IPS-18a (cell line): ENCODE data around the gene KAZALD1.

Source experiments
- H3K27ac ChIP-seq: one replicate; pipeline ENCODE4 v1.5.1; 2013; ENCODE audit warnings: low read length
- H3K27me3 ChIP-seq: one replicate; pipeline ENCODE4 v1.6.1; 2013; ENCODE audit warnings: mild to moderate bottlenecking, low read length; ENCODE audit not compliant: control insufficient read depth, insufficient read depth
- H3K36me3 ChIP-seq: one replicate; pipeline ENCODE4 v1.6.1; 2013; ENCODE audit warnings: low read depth, low read length; ENCODE audit not compliant: control insufficient read depth
- H3K4me1 ChIP-seq: one replicate; pipeline ENCODE4 v1.6.1; 2013; ENCODE audit warnings: low read depth, low read length; ENCODE audit not compliant: control insufficient read depth
- H3K4me3 ChIP-seq: one replicate; pipeline ENCODE4 v1.5.1; 2013; ENCODE audit warnings: low read length
- H3K9ac ChIP-seq: one replicate; pipeline ENCODE4 v1.6.1; 2013; ENCODE audit warnings: mild to moderate bottlenecking, low read length, moderate library complexity
- H3K9me3 ChIP-seq: one replicate; pipeline ENCODE4 v1.6.1; 2013; ENCODE audit warnings: low read depth, low read length; ENCODE audit not compliant: control insufficient read depth

The KAZALD1 gene

DNA sequence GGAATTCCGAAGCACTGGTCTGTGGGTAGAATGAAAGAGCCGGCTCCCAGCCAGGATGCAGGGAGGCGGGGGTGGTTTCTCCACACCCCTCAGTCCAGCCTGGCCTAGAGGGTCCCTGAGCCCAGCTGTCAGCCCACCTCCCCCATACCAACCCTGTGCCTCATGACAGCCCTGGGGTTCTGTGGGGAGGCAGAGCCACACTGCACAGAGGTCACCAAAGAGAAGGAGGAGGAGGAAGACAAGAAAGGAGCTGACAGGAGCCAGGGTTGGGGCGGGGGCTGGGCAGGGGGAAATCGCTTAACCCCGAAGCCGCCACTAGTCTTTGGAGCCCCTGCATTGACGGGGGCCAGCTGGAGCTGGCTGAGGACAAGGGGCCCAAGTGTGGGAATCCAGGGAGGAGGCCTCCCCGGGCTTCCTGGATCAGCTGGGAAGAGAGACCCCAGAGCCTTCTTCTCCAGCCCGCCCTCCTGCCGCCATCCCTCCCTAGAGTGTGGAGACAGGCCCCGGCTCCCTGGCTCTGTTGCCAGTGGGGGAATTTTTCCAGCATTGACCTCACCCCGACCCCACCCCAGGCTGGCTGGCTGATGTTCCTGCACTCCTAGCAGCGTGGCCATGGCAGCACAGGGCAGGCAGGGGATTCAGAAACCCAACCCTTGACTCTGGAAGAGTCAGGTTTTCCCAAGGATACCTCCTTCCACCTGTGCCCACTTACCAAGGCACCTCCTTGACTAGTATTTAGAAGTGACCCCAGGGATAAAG is 32.5 kb downstream of the KAZALD1 start:
- Histone ChIP-seq H3K9ac (no peak overlapping the region), H3K27me3 (peaks cover 48% of the 10 kb centered on the region), H3K27ac (no peak overlapping the region), H3K4me3 (no peak overlapping the region), H3K9me3 (no peaks in the 10 kb centered on the region), H3K4me1 (peaks cover 4% of the 10 kb centered on the region), H3K36me3 (no peaks in the 10 kb centered on the region)

DNA sequence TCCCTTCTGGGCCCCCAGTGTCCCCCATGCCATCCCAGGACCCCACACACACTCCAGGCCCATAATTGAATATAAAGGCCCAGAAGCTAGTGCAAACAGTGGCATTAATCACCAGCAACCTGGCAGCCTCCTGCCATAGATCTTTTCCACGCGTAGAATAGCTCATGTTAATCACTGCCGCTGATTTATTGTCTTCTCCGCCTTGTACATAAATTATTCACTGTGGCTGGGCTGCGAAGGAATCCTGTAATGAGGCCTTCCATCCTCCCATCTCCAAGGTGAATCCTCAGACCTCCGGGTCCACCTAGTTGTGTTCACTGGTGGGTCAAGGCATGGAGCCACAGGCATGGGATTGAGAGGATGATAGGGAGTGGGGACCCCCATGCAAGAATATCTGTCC is 33.2 kb downstream of the KAZALD1 start:
- no peaks in the 10 kb centered on the region for H3K9me3 ChIP-seq
- no peak overlapping the region for H3K9ac ChIP-seq
- H3K4me1 ChIP-seq, result peaks cover 4% of the 10 kb centered on the region
- H3K27me3 ChIP-seq, result peaks cover 47% of the 10 kb centered on the region
- H3K36me3 ChIP-seq, result no peaks in the 10 kb centered on the region
- no peak overlapping the region for H3K4me3 ChIP-seq
- no peak overlapping the region for H3K27ac ChIP-seq

DNA sequence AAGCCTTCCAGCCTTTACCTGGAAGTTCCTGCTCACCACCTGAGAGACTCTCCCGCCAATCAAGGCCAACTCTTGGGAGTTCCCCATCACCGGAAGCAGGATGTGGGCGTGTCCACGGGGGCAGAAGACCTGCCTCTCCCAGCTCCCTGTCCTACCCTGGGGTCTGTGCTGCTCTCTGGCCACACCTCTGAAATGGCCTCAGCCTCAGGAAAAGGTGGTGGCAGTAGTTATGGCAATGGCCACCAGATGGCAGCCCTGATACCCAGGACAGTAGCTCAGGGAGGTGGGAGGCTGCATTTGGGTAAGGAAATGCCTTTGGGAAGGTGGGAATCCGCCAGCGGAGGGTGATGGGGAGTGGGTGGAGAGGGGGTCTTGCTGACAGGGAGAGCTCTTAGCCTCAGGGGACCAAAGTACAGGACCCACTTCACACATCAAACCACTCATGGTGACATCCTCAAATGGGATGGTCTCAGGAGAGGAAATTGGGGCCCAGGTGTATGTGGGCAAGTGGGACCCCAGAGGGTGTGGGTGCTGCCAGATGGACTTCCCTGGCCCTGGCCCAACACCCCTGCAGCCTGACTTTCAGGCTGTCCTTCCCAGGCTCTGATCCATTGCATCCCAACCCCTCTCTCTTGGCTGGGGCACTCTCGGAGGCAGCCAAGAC is 33.9 kb downstream of the KAZALD1 start:
- no peak overlapping the region for H3K27ac ChIP-seq
- H3K36me3 ChIP-seq, result no peaks in the 10 kb centered on the region
- H3K9me3 ChIP-seq, result no peaks in the 10 kb centered on the region
- H3K4me3 ChIP-seq, result no peak overlapping the region
- peaks cover 4% of the 10 kb centered on the region for H3K4me1 ChIP-seq
- no peak overlapping the region for H3K9ac ChIP-seq
- H3K27me3 ChIP-seq, result peaks cover 45% of the 10 kb centered on the region

DNA sequence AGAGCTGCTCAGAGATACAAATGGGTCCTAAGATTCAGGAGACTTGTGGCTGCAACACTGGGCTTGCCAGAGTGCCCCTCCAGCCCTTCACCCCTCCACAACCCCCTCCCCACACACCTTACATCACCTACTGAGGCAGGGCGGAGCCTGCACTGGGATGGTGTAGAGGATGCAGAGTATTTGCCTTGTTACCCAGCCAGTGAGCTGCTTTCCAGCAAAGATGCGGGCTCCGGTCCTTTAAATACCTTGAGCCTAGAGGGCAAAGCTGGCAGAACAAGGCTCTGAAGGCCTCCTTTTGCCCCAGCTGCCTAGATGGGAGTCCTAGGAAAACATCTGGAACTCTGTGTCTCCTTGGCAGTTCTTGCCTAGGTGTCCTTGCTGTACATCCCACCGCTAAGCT is 34.6 kb downstream of the KAZALD1 start:
- peaks cover 44% of the 10 kb centered on the region for H3K27me3 ChIP-seq
- H3K27ac ChIP-seq, result no peak overlapping the region
- no peaks in the 10 kb centered on the region for H3K9me3 ChIP-seq
- H3K4me1 ChIP-seq, result peaks cover 4% of the 10 kb centered on the region
- no peak overlapping the region for H3K4me3 ChIP-seq
- no peak overlapping the region for H3K9ac ChIP-seq
- no peaks in the 10 kb centered on the region for H3K36me3 ChIP-seq

DNA sequence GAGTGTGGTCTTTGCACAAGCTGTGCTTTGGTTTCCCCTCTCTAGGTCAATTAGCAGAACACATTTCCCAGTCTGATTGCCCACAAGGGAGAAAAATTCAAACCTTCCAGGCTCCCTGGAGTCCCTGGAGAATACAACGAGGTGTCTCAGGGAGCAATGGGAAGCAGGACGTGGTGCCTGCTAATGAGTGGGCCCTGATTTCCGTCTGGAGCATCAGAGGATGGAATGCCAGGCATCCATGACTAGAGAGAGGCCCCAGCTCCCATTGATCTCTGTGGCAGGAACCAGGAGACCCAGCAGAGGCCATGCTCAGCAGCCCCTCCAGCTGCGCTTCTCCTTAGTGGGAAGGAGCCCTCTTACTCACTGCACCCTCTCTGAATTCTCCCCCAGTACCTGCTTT is 36.1 kb downstream of the KAZALD1 start:
- Histone ChIP-seq H3K4me3 (no peak overlapping the region), H3K9me3 (no peaks in the 10 kb centered on the region), H3K27ac (no peak overlapping the region), H3K36me3 (no peaks in the 10 kb centered on the region), H3K9ac (no peak overlapping the region), H3K4me1 (peaks cover 4% of the 10 kb centered on the region), H3K27me3 (peaks cover 52% of the 10 kb centered on the region)

DNA sequence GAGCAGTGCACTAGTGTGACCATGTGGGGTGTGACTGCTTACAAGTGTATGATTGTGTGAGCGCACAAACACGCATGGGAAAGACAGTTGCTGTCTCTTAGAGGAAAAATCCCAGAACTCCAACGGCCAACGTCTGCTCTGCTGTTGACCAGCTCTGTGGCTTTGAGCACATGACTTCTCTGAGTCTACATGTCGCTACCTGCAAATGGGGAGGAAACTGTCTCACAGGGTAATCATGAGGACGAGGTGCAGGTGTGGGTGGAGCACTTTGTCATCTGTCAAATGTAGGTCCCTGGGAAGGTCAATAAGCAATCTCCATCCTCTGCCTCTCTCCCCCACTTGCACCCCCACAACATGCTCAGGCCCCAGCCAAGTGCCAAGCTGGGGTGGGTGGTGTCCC is 38.1 kb downstream of the KAZALD1 start:
- Histone ChIP-seq H3K9me3 (no peaks in the 10 kb centered on the region), H3K4me3 (no peak overlapping the region), H3K36me3 (no peaks in the 10 kb centered on the region), H3K9ac (no peak overlapping the region), H3K27ac (no peak overlapping the region), H3K27me3 (peaks cover 43% of the 10 kb centered on the region), H3K4me1 (peaks cover 4% of the 10 kb centered on the region)

DNA sequence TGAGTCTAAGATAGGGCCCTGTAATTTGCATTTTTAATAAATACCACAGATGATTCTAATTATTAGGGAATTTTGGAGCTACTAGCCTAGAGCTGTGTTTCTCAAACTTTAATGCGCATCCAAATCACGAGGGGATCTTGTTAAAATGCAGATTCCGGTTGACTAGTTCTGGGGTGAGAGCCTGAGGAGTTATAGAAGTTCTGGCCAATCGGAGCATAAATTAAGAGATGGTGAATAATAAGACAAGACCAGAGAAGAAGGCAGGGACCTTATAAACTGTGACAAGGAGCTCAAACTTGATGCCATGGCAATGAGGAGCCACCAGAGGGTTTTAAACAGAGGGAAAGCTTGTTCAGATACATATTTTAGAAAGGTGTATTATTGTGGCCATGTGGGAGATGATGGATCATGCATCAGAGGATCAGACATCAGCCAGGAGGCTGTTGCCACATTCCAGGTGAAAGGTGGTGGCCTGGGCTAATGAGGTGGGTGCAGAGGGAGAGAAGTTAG is 39.6 kb downstream of the KAZALD1 start:
- no peaks in the 10 kb centered on the region for H3K4me1 ChIP-seq
- no peaks in the 10 kb centered on the region for H3K9me3 ChIP-seq
- no peak overlapping the region for H3K4me3 ChIP-seq
- no peak overlapping the region for H3K9ac ChIP-seq
- no peak overlapping the region for H3K27ac ChIP-seq
- no peaks in the 10 kb centered on the region for H3K36me3 ChIP-seq
- H3K27me3 ChIP-seq, result peaks cover 37% of the 10 kb centered on the region

GRCh38 chr10:101103430-101103829 is 41.6 kb downstream of the KAZALD1 start:
- H3K9me3 ChIP-seq, result no peaks in the 10 kb centered on the region
- H3K9ac ChIP-seq, result no peak overlapping the region
- peaks cover 32% of the 10 kb centered on the region for H3K27me3 ChIP-seq
- H3K4me1 ChIP-seq, result no peaks in the 10 kb centered on the region
- H3K4me3 ChIP-seq, result no peak overlapping the region
- H3K27ac ChIP-seq, result no peak overlapping the region
- H3K36me3 ChIP-seq, result no peaks in the 10 kb centered on the region

DNA sequence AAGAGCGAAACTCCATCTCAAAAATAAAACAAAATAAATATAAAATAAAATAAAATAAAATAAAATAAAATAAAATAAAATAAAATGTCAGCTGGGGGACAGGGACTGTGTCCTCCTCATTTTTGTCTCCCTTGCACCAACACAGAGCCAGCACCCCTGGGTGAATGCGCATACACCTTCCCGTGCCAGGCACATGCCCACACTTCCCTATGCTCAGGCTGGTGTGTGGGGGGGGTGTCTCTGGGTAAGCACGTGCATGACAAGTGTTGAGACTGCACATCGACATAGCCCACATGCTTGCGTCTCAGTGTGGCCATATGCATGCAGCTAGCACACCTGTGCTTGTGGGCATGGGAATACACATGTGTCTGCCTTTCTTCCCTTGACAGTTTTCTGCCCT is 44.6 kb downstream of the KAZALD1 start:
- no peaks in the 10 kb centered on the region for H3K36me3 ChIP-seq
- H3K9ac ChIP-seq, result no peak overlapping the region
- no peaks in the 10 kb centered on the region for H3K9me3 ChIP-seq
- H3K27ac ChIP-seq, result no peak overlapping the region
- no peak overlapping the region for H3K4me3 ChIP-seq
- no peaks in the 10 kb centered on the region for H3K4me1 ChIP-seq
- H3K27me3 ChIP-seq, result peaks cover 18% of the 10 kb centered on the region

DNA sequence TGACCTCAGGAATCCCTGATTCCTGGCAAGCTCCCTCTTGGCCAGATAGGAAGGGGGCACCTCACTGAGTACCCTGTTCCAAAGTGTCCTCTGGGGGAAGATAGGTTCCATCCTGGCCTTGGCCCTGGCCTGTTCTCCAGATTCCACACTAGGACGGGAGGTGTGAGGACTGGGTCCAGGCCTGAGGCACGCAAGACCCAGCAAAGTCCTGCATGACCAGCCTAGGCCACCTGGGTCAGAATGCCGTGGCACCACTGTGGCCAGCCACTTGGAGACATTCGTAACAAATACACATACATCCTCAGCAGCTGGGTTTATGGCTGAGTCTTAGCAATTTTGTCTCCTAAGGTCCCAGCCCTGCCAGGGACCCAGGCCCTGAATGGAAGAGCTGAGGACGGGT is 46.0 kb downstream of the KAZALD1 start:
- Histone ChIP-seq H3K9me3 (no peaks in the 10 kb centered on the region), H3K4me1 (no peaks in the 10 kb centered on the region), H3K27me3 (peaks cover 7% of the 10 kb centered on the region), H3K4me3 (no peak overlapping the region), H3K27ac (no peak overlapping the region), H3K9ac (no peak overlapping the region), H3K36me3 (no peaks in the 10 kb centered on the region)

DNA sequence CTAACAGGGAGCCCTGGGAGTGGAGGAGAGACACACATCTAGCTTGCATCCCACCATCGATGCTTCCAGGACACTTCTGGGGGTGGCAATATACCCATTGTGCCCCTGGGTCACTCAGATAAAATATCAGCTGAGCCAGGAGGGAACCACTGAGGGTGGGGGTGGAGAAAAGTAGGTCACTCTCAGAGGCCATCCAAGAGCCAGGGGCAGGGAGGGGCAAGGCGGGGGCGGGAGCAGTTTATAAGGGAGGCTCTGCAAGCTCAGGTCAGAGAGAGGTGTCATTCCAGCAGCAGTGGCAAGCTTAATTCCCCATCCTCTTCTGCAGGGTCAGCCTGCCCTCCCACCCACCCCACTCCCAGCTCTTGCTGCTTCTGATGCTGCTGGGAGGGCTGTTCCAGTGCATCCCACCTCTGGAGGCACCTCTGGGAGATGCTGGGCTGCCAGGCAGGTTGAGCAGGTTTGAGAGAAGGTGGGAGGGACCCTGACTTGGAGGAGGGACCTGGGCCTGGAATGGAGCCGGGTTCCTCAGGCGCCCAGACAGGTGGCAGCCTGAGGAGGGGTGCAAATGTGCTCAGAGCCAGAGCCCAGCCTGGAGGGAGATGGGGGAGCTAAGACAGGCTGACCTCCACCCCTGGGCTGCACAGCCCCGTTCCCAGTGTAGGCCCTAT is 49.2 kb downstream of the KAZALD1 start:
- Histone ChIP-seq H3K27me3 (peaks cover 20% of the 10 kb centered on the region), H3K27ac (no peak overlapping the region), H3K9me3 (no peaks in the 10 kb centered on the region), H3K36me3 (no peaks in the 10 kb centered on the region), H3K4me3 (no peak overlapping the region), H3K9ac (no peak overlapping the region), H3K4me1 (no peaks in the 10 kb centered on the region)
